OCI-LY1 (cell line): ENCODE data around the gene REEP5.

ENCODE experiments used
- EZH2 ChIP-seq: fragments of 200-600 bp; sonication (generic), shearing (Covaris generic); IDR thresholded peaks from 2 replicates; pipeline ENCODE4 v1.8.0; 2017; ENCODE audit warnings: borderline replicate concordance, mixed run types, mild to moderate bottlenecking, antibody characterized with exemption, low read length, moderate library complexity, mixed read lengths
- TF ChIP-seq, protein P1 (sequence below): fragments of 200-600 bp; sonication (generic), shearing (Covaris generic); IDR thresholded peaks from 2 replicates; pipeline ENCODE4 v1.5.1; 2017; ENCODE audit warnings: mild to moderate bottlenecking, antibody characterized with exemption, low read length, moderate library complexity, mixed read lengths

DNA sequence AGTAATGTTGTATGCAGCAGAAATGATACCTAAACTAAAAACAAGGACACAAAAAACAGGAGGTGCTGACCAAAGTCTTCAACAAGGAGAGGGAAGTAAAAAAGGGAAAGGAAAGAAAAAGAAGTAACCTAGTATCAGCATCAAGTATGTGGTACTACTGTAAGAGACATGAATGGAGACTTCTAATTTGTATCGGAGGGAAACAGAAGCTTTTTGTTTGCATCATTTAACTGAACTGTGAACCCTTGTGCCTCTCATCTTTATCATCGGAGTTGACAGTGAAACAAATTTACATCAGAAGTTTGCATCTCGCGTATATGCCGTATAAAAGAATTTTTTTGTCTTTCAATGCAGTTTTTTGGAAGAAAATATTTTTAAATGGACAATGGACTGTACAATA lies 54.6 kb downstream of the REEP5 start:
- TF ChIP-seq, protein P1, sequence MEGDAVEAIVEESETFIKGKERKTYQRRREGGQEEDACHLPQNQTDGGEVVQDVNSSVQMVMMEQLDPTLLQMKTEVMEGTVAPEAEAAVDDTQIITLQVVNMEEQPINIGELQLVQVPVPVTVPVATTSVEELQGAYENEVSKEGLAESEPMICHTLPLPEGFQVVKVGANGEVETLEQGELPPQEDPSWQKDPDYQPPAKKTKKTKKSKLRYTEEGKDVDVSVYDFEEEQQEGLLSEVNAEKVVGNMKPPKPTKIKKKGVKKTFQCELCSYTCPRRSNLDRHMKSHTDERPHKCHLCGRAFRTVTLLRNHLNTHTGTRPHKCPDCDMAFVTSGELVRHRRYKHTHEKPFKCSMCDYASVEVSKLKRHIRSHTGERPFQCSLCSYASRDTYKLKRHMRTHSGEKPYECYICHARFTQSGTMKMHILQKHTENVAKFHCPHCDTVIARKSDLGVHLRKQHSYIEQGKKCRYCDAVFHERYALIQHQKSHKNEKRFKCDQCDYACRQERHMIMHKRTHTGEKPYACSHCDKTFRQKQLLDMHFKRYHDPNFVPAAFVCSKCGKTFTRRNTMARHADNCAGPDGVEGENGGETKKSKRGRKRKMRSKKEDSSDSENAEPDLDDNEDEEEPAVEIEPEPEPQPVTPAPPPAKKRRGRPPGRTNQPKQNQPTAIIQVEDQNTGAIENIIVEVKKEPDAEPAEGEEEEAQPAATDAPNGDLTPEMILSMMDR: no peak
- TF ChIP-seq EZH2: no peak
